Right lung (tissue), 5 donors: ENCODE data around the gene PREX1. TPM values are rescaled to one million over a fixed set of nuclear protein-coding genes. Genes with fewer than 3 reads are reported as not detected.

Source experiments
- DNase-seq, 2 donors: peaks; one replicate each; pipeline ENCODE4 v3.0.0-alpha.2; 2013
- polyA plus RNA-seq, 5 donors: library from polyadenylated mRNA; unstranded; fragments of 120-200 nt; gene quantifications; one replicate each; pipeline versions ENCODE4 v1.2.1 to v1.2.3, GENCODE V29; 2013; ENCODE audit warnings: inconsistent platforms in 1 of 5, low replicate concordance in 1 of 5; ENCODE audit not compliant: insufficient read length in 5 of 5, insufficient read depth in 1 of 5

The PREX1 gene
- polyA plus RNA-seq, 5 donors = 17.8 to 29.9 (median 19.7) TPM

DNA sequence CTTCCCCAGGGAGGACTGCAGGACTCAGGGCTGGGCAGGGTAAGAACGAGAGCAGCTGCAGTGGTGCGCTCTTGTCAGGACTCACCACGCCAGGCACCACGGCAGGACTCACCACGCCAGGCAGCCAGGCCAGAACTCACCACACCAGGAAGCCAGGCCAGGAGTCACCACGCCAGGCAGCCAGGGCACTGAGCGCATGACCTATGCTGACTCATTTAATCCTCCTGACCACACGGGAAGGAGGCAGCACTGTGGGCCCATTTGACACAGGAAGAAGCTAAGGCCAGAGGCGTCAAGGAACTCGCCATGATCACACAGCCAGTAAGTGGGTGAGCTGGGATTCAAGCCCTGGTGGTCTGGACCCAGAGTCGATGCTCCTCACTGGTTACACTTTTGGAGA, 189.3 kb downstream of the PREX1 start:
- no peak for DNase-seq

- DNase-seq = no peak
These were observed 190.3 kb downstream of the PREX1 start for GRCh38 chr20:48637461-48637860.

DNA sequence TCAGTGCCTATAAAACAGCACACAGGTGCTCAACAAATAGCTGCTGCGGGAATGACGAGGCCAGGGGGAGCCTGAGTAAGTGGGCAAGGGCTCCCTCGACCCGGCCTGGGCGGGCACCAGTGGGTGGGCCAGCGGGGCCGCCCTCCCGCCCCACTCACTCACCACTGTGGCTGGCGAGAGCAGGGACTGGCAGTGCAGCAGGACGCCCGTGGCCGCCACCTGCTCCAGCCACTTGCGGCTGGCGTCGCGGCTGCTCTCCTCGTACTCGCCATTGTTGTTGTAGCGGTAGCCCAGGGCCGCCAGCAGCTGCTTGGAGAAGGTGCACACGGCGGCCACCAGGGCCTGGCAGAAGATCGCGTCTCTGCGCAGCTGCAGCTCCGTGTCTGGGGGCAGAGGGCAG, 191.5 kb downstream of the PREX1 start:
- no peak for DNase-seq

DNA sequence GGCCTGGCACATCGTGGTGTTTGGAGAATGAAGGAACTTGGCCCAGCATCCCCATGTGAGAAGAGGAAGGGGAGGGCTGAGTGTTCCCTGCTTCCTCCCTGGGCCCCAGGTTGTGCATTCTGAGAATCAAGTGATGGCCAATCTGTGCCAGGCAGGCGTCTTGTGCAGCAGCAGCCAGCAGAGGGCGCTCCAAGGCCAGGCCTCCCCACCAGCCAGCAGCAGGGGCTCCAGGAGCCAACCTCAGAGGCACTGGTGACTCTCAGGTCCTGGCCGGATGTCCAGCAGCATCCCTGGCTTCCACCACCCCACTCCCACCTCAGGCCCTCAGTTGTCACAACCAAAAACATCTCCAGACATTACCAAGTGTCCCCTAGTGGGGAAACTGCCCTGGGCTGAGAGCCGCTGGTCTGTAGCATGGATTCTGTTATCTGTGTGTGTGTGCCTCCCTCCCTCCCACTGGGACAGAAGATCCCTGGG, 192.0 kb downstream of the PREX1 start:
- DNase-seq = peak in 1 of 2 donors; percentile 18

DNA sequence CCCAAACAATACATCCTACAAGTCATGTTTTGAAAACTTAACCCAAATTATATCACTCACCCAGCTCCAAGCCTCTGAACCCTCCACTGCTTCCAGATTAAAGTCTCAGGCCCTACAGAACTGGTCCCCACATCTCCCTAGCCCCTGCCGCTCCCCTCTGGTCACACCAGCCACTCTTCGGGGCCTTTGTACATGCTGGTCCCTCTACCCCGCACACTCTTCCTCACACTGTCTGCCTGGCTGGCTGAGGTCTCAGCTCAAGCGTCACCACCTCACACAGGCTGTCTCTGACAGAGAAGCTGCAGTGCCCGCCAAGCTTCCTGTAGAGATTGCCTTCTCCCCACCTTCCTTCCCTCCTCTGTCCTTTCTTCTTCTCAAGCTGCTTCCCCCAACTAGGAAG, 192.4 kb downstream of the PREX1 start:
- no peak for DNase-seq

GRCh38 chr20:48634641-48635040, 193.2 kb downstream of the PREX1 start:
- no peak for DNase-seq

DNA sequence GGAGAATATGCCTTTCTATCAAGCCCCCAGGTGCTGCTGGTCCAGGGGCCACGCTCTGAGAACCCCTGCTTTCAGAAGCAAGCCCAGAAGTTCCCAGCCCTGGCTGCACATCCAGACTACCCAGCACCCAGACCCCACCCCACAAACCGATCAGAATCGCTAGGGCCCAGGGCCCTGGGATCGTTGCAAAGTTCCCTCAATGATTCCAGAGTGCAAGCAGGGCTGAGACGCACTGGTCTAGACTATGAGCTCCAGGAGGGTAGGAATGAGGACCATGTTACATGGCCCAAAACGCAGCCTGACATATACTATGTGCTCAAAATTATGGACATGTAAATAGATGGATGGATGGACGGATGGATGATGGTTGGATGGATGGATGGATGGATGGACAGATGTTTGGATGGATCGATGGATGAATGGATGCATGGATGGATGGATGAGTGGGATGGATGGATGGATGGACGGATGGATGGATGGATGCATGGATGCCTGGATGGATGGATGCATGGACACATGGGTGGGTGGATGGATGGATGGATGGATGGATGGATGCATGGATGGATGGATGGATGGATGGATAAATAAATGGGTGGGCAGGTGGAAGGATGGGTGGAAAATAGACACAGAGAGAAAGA, 194.1 kb downstream of the PREX1 start:
- no peak for DNase-seq

DNA sequence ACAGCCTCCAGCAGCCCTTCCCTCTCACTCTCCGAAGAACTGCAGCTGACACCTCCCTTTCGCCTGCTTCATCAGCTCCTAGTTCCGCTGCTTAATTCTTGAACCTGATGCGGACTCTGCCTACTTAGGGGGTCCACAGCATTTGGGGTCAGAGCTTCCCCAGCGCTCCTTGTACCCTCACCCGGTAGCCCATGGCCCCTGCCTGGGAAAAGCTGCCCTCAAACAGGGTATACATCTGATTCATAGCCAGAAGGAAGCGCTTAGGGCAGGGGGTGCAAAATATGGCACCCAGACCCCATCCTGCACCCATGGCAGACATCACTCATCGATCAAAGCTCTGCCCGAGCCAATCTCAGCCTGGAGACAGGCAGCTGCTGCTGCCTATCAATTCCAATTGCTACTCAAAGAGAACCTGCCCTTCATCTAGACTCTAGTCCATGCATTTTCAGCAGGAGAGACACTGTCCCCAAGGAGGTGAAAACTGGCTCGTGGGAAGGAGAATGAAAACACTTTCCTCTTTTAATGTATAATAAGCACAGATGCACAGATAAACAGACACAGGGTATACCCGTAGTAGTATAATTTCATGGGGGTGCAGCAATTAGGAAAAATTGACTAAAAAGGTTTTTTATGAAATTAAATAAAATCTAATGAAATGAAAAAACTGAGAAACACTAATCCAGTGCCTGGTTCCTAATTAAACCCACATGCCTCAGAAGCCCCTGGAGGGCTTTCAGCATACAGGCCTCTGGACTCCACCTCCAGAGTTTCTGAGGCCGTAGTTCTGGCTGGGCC, 194.8 kb downstream of the PREX1 start:
- no peak for DNase-seq

DNA sequence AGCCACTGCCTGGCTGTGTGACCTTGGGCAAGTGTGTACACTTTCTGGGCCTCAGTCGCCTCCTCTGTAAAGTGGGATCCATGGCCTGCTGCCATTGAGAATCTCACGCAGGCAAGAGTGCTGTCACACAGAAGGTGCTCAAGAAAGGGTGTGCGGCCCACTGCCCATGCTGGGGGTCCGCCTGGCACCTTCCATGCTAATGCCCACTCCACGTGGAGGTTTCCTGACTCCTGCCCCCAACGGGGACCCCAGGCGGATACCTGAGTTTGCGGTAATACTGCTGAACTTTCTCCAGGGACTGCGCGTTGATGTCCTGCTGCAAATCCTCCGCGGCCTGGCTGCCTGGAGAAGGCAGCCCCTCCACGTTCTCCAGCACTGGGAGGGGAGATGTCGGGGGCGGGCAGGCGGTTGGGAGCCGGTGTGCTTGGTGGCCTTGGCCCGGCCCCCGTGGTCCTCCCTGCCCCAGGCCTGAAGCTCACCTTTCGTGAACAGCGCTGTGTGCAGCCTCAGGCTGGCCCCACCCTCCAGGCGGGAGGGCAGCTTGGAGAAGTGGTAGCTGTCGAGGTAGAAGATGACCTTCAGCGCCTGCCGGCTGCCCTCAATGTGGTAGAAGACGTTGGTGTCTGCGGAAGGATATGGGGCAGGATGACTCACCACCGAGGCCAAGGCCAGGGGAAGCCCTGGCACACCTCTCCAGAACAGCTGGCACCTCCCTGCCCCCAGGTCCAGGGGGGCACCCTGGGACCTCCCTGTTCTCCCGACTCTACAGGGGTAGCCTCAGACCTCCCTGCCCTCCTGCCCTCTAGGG, 195.6 kb downstream of the PREX1 start:
- no peak for DNase-seq

GRCh38 chr20:48631114-48632016, 196.4 kb downstream of the PREX1 start:
- no peak for DNase-seq

GRCh38 chr20:48630342-48631075, 197.3 kb downstream of the PREX1 start:
- DNase-seq = no peak

- DNase-seq = no peak
These were observed 197.9 kb downstream of the PREX1 start for GRCh38 chr20:48629960-48630315.

DNA sequence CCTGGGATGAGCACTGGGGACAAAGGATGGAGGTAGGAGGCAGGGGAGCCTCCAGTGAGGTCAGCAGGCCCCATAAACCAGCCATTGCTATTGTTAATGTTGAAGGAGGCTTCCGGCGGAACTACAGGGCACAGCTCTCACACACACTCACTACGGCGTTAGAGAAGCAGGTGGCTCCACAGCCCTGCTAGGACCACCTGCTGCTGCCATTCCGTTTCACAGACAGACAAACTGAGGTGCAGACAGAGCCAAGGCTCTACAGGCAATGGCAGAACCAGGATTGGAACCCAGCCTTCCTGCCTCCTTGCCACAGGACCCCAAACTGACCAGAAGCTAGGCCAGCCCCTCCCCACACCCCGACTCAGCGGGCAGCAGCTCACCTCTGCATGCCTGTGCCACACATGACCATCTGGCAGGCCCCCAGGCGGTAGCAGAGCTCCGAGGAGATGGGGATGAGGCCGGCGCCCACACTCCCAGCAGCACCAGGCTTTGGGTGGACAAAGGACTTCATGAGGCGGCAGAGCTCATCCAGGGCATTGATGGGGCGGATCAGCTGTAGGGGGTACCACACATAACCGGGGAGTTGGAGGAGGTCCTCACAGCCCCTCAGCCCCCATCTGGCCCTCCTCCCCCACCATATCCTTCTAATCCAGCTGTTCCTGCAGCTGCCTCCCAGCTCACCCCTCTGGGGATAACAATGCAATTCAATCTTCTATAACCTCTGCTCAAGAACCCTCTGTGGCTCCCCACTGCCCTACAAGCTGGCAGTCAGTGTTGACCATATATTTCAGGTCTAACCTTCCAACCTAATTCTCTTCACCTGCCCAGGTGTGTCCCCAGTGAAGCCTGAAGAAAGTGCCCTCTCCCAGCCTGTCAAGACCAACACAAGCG, 198.5 kb downstream of the PREX1 start:
- DNase-seq = no peak

DNA sequence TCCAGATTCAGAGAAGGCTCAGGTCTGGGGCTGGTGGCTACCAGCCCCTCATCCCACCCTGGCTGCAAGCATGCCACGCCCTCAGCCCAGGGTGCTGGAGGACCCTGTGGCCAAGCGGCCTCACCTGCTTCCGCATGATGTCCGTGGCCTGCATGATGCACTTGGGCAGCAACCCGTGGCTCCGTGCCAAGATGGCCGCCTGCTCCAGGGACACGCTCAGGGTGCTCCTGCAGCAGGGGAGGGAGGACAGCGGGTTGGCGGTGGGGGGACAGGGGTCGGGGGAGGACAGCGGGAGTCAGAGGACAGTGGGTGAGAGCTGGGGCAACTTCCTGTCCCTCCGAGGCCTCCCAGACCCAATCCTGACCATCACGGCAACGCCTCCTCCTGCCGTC, 200.1 kb downstream of the PREX1 start:
- DNase-seq = no peak

DNA sequence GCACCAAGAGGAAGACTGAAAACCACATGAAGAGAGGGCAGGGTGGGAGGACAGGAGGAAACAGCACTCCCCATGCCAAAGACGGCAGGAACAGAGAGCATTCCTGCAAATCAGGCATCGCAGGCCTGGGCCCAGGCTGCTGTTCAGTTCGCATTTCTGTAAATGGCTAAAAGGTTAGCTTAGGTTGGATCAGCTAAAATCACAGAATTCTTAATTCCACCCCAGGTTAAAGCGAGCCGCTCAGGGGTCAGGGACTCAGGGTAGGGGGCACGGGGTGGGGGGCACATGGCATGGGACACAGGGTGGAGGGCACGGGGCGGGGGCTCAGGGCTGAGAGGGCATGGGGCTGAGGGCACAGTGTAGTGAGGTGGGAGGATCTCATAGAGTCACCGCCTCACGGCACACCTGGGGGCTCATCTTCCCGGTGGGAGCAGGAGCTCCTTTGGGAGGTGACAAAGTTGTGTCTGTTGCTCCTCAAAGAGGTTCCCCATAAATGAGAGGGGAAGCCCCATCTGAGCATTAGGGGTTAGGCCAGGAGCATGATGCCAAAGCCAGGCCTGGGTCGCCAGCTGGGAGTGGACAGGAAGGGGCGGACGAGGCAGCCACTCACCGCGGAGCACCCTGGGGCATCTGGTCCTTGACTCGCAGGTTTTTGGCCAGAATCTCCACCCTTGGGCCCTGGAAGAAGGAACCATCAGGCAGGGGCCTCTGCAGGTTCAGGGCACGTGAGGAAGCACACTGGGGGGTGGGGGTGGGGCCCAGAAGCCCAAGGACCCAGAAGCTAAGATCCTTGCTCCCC, 200.7 kb downstream of the PREX1 start:
- no peak for DNase-seq

DNA sequence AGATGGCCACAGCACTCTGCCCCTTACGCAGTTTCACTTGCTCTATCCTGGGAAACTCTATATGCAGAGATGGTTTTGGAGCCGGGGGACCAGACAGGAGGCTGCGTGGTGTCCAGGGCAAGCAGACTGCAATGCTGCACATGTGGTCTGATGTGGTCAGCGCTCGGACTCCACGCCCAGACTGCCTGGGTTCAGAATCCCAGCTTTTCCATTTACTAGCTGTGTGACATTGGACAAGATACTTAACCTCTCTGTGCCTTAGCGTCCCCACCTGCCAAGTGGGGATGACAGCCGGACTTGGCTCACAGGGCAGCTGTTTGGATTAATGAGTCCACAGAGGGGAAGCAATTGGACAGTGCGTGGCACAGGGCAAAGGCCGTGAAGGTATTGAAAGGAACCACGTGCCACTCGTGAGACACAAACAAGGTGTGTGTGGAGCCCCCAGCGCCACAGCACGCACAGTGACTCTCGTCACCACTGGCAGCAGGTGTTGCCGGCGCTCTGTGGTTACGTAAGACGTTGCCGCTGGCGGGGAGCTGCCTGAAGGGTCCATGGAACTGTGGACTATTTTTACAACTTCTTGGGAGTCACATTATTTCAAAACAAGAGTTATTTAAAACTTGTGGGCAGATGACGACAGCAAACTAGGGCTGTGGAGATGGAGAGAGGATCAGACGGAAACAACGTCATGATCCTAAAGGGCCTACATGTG, 201.4 kb downstream of the PREX1 start:
- no peak for DNase-seq

DNA sequence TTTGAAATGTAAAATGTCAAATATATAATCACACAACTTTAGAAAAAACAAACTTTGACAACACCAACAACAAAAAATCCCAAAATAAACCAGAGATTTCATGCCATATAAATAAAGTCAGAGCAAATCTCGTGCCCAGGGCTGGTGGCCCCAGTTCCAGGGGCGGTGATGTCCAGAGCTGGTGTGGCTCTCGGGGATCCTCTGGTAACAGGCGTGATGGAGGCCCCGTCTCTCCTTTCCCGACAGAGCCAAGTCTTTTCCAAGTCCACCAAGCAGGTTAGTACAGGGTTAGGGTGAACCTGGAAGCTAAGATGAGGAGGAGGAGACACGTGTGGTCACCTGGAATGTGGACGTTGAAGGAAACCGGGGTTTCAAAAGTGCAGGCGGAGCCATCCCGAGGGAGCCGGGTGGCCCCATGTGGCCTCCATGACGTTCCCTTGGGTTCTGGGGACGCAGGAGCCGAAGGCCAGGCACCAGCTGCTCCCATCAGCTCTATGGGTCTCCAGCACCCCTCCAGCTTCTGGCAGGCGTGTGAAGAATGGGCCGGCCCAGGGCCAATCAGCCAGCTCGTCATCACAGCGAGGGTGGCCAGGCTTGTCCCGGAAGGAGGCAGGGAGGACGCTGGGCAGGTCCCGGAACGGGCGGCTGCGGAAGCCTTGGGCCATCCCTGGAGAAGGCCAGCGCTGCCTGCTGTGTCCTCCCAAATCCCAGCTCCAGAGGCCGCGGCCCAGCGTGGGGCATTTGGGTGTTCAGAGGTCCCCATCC, 202.5 kb downstream of the PREX1 start:
- DNase-seq = no peak
